NK-92 treated with Interleukin-12 subunit alpha and Interleukin-12 subunit beta, amount 100 ng/mL, for 24 hours (cell line): Measurements from ENCODE around the gene EMP1.

Experiments
- DNase-seq: peaks from one replicate; lab custom pipeline; 2025; lab: John Stamatoyannopoulos, UW

EMP1 gene

DNA sequence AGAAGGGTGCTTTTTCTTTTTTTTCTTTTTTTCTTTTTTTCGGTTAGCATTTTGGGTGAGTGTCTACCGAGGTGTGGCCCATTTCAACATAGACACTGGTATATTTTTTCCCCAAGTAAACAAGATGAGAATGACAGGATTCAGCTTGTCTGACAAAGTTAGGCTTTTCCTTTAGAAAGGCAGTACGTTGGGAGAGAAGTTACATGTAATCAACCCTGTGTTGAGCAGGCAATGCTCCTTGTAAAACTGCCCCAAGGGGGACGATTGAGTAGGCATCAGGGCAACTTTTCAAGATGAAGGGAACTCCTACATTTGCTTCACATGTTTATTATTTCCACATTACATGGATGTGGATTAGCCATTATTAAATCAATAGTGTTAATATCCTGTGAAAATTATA is 1.7 kb downstream of the EMP1 start:
- DNase-seq: no peak

DNA sequence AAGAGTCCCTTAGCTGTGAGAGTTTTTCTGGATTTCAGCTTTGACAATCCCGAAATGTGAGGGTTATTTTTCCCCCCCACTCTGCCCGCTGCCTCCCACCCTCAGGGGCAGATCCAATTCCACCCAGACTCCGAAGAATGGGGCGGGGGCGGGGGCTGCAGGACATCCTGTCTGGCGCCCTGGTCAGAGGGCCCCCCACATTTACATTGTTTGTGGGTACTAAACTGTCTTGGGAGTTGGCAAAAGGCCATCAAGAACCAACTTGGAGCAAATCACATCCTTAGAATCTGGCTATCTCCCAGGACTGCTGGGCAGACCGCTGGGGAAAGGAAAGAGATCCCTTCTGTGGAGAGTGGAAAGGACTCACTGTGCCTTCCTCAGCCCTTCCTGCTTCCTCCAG is 2.4 kb downstream of the EMP1 start:
- DNase-seq: no peak

DNA sequence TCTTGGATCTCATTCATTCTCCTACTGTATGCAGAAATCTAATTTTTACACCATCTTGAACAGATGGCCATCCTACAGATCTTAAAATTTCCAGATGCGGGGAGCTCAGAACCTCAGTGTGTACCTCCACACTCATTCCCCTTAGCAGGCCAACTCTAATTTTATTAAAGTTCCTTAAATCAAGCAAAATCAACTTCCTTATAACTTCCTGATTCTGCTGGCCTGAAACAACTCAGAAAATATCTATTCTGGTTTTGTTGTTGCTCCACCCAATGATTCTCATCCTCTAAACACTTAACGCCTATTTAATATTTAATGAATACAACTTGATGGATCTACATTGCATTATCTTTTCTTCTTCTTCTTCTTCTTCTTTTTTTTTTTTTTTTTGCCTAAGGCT is 3.1 kb downstream of the EMP1 start:
- DNase-seq: no peak

DNA sequence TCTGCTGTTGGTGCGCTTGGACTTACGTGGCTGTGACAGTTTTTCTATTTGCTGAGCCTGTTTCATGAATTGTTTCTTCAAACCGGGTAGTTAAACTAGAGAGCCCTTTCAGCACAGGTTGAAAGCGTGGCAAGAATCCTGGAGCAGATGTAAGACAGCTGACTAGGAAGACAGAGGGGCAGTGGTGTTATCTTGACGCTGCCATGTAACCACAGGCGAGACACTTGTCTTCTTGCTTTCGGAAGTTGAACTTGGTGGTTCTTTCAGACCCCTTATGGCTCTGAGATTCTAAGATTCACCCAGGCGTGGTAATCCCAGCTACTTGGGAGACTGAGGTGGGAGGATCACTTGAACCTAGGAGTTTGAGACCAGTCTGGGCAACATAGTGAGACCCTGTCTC is 4.3 kb downstream of the EMP1 start:
- no peak for DNase-seq

DNA sequence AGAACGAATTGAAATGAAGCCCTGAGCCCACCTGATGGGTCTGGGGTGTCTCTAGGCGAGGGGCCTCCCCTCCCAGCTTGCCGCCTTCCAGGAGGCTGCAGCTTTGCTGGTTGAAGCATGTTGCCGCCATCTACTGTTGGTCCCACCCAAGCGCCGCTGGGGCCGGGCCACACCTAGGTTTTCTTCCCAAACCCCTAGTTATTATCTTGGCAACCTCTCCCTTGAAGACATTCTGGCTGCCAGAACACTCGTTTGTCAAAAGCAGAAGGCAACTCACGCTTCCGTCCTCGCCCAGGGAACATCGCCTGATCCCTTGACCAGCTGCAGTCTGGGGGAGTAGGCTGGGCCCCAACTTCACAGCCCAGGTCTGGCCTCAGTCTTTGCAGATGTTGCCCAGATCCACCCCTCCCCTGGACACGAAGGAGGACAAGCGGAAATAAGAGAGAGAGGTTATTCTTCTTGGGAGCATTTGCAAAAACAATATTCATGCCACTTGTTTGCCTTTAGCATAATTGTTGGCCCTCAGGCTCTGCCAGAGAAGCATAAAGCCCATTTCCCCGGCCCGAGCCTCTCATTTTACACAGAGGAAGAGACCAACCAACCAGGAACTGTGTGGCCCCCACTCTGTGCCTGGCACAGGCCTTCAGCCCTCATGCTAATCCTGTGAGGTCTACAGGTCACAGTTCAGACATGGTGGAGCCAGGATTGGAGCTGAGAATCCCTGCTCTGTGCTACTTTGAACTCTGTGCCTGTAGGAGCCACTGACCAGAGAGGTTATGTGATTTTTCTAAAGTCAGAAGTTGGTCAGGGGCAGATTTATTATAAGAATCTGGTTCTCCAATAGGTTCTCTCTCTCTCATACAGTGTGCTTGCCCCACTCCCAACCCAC is 6.8 kb downstream of the EMP1 start:
- DNase-seq: no peak

DNA sequence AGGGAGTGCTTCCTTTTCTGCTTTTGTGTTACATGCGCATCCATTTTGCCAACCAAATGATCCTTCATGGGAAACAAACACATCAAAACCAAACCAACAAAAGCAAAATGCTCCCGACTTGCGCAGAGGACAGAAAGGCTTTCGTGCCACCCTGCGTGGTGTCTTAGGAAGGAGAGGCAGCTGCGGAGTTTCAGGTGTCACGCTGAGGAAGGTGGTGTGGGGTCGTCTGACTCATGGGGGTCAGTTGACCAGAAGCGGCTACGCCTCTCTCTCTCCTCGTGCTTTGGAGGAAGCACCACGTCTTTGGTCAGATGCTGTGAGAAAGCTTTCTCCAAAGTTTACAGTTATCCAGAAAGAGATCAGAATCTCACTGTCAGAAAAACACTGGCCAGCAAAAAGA is 7.9 kb downstream of the EMP1 start:
- DNase-seq: no peak

DNA sequence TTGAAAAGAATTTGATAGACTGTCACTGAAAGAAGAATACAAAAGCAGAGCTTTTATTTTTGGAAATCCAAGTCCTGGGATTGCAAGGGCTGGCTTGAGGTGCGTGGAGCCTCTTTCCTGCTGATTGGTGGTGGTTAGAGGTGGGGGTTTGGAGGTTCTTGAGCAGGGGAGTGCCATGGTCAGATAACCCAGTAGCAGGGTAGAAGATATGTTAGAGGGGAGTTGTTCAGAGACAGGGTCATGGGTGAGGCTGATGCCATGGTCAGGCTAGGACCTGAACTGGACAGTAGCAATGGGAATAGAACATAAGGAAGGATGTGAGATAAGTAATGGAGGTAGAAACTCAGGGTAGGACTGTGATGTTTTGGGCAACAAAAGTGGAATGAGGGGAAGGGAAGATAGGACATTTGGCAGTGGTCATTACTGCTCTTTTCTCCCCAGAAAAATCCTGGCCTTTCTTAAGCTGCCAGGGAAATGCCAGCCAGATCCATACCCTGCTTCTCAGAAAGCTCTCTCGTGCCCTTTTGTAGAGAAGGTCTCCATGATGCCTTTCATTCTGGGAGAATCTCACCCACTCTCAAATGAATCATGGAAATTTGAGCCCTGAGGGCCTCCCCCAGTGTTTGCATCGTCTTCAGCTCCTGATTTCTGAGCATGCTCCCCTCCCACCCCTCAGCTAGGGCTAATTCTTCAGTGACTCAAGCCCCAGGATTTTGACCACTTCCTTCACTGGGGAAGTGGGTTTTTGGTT is 9.5 kb downstream of the EMP1 start:
- DNase-seq: no peak

DNA sequence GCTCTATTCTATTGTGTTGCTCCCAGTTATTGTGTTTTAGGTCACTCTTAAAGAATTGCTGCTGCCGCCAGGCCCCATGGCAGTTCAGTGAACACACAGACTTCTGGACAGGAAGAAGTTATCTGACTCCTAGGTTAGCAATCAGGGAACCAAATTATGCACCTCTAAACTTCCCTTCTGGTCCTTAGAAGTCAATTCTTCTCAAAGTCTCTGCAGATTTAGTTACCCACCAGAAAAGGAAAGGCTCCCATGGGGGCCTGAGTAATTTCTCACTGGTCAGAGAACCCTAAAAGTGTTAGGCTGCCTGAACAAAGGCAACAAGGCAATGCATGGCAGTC is 10.0 kb downstream of the EMP1 start:
- DNase-seq: no peak

DNA sequence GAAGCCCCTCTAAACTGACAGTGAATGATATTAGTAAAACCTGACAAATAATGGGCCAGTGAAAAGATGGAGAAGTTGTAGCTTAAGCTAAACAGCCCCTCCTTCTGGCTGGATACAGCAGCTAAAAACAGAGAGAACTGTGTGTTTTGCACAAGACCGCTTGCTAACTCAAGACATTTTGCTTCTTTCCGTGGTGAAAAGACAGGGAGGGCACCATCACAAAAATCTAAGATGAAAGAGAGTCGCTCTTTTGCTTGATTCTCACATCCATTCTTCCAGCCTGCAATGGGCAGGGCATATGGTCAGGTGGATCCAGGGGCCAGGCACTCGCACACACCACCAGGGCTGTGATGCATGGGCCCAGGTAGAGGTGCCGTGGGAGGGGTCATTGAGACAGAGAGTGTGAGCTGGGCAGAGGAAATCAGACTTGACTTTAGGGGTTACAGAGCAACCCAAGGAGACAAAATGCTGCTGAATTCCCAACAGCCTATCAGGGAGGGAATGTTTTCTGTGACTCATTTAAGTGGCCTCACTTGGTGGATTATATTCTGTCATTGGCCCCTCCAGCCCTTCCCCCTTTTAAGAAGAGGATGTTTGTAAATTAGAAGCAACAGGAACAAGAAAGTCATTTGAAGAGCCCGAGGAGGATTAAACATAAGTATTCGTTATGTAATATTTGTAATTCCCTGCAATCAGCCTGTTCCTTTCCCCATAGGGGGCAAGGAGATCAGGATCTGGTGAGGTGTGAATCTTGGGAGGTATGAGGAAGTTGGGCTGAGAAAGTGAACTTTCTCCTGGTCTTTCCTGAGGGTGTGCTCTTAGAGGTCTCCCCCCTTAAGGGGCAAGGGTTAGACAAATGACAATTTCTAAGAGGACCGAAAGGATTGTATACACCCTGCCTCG is 12.3 kb downstream of the EMP1 start:
- DNase-seq: no peak

DNA sequence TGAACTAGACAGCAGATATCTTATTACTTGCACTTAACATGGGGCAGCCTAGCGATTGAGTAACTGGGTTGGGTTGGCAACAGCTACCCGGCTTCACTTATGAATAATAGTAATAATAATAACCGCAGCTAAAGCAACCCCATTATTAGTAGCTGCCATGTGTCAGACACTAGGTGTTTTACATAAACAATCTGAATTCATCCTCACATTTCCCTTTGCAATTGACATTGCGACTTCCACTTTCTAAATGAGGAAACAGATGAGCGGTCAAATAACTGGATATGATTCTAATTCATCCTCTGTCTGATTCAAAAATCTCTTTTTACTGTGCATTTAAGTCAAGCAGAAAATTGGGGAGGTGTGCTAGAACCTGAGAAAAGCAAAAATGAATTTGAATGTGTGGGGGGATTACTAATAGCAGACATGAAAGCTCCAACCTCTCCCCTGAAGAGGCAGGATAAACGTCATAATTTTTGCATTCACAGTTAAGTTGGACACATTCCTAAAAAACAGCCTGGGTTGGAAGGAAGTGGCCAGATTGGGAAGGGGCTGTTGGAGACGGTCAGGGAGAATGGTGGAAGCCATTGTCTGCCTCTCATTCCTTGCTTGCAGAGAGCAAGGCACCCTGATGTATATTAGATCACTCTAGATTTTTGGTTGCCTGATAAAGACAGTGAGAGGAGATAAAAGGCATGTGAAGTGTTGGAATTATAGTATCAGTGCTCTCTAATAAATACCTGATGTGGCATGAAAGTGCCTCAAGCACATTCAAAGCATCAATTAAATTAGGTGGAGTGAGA is 13.1 kb downstream of the EMP1 start:
- DNase-seq: no peak

DNA sequence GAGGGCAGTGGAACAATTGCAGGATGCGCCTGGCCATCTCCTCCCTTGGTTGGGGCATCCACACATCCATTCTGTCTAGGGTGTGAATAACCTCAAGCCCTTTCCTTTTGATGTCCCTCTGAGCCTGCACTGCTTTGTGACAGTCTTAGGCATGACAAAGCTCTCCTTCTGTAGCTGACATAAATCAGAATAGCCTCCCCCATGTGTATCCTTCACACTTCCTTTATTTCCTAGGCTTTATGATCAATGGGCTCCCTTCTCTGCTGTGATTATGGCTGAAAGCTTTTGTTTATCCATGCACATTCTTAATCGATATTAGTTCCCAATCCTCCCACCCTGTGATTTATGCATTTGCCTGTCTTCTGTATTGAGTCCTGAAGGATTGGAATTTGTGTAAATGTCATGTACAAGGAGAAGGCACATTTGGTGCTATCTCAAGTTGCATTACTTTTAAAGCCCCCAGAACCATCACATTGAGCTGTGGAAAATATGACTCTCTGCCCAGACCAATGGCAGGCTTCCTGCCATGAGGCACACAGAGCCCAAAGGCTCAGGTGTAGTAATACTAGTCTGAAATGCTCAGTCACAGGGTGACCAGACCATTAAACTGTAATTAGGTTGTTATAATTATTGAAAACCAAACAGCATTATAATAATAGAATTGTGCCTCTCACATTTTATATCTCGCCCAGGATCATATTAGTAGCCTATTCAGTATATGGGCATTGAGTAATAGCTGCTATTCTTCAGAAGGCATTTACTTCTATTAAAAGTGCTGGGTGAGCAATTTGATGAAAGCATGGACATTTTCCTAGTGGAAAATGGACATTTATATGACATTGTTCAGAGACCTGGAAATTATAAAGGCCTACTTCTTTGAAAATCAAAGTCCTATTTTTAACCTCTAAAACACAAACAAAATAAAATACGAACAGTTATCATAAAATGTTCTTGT is 14.0 kb downstream of the EMP1 start:
- no peak for DNase-seq

DNA sequence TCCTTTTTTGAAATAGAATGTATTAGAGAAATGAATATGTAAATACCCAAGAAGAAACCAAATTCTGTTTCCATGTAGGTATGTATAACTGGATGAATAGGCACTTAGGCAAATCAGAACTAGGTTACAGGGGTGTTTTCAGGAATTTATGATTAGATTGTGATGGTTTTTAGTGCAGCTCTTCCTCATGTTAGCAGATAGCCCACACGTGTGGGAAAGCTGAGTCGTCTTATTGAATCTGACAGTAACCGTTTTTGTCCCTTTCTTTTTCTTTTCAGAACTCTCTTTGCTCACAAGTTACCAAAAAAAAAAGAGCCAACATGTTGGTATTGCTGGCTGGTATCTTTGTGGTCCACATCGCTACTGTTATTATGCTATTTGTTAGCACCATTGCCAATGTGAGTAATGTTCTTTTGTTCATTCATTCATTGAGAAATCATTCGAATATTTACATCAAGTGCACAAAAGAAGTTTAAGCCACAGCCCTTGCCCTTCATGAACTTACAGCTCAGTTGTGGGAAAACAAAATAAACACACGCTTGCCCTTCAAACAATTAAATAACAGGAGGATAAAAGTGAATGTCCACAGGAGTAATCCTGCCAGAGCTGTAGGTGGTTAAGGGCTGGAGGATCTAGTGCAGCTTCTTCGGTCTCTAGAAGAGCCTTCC is 14.8 kb downstream of the EMP1 start:
- no peak for DNase-seq

DNA sequence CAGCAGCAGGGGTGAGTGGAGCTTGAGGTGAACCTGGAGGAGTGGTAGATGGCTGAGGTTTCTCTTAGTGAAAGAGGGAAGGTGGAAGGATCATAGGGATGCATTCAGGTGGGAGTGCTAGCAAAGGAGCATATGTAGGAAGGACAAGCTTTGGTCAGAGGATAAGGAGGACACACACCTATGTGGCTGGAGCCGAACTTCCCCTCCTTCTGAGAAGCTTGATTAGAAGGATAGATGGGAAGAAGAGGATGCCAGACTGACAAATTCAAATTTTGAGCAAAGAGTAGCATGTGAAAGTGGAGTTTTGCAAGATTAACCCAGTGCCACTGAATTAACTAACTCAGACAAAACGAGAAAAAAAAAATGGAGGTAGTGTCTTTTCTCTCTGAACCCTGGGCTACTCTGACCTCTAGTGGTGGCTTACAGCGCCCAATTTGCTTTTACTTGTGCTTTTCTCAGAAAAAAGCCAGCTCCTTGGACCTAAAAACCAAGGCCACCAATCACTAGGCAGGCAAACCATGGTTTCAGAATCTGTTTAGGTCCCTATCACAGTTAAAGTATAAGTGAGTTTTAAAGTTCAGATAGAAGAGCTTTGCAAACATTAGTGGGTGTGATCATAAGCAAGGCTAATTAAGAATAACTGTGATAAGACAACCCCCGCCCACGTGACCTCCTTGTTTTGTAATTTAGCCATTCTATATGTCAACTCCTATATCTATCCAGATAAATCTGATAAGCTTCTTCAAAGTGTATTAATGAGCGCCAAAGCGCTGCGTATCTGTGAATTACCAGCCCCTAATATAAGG is 15.5 kb downstream of the EMP1 start:
- no peak for DNase-seq

DNA sequence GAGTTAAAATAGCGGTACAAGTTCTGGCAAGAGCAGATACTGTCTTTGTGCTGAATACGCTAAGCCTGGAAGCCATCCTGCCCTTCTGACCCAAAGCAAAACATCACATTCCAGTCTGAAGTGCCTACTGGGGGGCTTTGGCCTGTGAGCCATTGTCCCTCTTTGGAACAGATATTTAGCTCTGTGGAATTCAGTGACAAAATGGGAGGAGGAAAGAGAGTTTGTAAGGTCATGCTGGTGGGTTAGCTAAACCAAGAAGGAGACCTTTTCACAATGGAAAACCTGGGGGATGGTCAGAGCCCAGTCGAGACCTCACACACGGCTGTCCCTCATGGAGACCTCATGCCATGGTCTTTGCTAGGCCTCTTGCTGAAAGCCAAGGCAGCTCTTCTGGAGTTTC is 18.5 kb downstream of the EMP1 start:
- DNase-seq: no peak

DNA sequence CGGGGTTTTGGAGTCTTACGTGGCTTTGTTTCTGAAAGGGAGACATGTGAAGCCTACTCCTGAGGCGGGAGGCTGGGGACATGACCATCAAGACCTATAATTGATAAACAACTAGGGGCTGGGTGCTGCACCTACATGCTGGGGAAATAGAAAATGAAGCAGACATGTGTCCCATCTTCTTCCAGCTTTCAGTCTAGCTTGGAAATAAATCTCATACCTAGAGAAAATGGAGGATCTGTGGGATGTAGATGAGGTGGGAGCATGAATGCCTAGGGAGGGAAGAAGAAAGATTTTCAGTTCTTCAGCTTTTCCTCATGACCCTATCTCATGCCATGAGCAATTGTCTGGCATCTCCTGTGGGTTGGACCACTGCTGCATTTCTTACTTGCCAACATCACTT is 22.1 kb downstream of the EMP1 start:
- no peak for DNase-seq

DNA sequence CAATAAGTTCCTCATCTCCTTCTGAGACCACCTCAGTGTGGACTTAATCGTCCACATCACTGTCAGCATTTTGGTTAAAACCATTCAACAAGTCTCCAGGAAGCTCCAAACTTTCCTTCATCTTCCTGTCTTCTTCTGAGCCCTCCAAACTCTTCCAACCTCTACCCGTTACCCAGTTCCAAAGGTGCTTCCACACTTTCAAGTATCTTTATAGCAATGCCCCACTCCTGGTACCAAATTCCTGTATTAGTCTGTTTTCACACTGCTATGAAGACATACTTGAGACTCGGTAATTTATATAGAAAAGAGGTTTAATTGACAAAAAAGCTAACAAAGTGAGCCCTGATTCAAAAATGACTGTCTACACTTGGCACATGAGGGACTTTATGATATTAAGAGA is 22.8 kb downstream of the EMP1 start:
- no peak for DNase-seq

DNA sequence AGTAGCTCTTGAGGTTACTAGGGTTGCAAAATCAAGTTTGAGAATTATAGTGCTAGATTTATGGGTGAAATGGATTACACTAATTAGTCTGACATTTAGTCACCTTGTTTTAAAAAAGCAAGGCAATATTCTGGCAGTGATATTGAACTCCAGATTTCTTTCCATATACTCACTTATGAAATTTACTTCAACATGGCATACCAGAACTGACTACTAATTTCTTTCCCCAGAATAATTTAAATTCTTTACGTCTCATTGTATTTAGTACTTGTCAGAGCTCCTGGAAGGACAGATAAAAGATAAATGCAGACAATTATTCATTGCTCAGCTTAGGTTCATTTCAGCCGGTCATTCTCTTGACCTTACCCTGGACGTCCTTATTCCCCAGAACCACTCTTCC is 24.3 kb downstream of the EMP1 start:
- no peak for DNase-seq

DNA sequence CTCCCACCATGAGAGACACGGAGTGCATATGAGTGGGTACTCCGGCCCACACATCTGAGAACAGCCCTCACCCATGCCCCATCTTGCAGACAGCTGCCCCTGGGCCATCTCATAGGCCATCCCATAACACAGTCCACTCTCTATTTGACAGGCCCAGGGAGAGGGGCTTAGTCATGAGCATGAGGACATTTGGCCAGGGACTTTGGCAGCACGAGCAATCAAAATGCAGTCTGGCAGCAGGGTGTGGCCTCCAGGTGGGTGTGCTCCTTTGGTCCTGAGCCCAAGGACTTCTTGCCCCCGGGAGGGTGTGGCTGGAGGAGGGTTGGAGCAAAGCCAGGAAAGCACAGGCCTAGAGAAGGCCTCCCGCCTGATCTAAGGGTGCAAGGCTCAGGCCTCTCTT is 25.6 kb downstream of the EMP1 start:
- no peak for DNase-seq

DNA sequence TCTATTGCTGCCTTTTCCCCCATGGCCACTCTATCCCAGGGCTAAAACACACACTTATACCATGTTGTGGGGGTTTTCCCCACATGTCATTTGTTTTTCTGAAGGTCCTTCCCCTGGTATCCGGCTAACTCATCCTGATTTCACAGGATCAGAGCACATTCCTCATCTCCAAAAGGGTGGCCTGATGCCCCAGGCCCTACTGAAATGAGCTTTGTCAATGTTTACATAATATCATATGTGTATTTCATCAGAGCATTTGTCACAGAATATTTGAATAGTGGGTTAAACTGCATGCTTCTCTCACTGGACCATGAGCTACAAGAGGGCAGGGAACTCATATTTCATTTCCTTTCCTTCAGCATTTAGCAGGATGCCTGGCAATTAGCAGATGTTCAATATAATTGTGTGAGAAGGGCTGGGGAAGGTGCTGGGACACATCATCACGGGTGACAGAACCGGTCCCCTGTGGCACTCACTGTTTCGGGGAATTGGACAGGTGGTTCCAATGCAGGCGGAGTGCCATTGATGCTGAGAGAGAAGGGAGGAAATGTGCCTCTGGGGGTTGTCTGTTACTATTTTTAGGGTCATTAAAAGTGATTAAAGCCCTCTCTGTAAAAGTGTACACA is 26.8 kb downstream of the EMP1 start:
- DNase-seq: no peak
